HG03045 (cell line): ENCODE results near the gene C11orf98.
"Not testable (repeated sequence)": the region's sequence is repeated elsewhere in the genome, so short reads cannot be mapped to it uniquely, and the experiment has no call there.

Experiments used
- ATAC-seq: cut with Tn5 transposase; IDR thresholded peaks from one replicate; pipeline ENCODE4 v1.9.1; 2021; ENCODE audit warnings: mild to moderate bottlenecking, moderate library complexity; ENCODE audit not compliant: unreplicated experiment

The C11orf98 gene

GRCh38 chr11:62665075-62665598 is at the start of gene C11orf98, which contains the start of gene CSKMT:
Gene C11orf98 (minus strand): TSS chr11:62665210. CDS start chr11:62665169, 41 bp downstream.
Gene CSKMT (plus strand): TSS chr11:62665312. CDS start chr11:62665880, 568 bp downstream.
- peak; percentile 79 for ATAC-seq

GRCh38 chr11:62713343-62713742 is 48.3 kb upstream of the C11orf98 start:
- ATAC-seq: no peak

- ATAC-seq: no peak
Observed at GRCh38 chr11:62712861-62713260, 47.9 kb upstream of the C11orf98 start.

- no peak for ATAC-seq
Observed at GRCh38 chr11:62712276-62712812, 47.3 kb upstream of the C11orf98 start.

- ATAC-seq: no peak
Observed at GRCh38 chr11:62710001-62710345, 45.0 kb upstream of the C11orf98 start.

GRCh38 chr11:62709247-62710000 is 44.4 kb upstream of the C11orf98 start:
- peak; percentile 72 for ATAC-seq

GRCh38 chr11:62708793-62709192 is 43.8 kb upstream of the C11orf98 start:
- ATAC-seq: no peak

GRCh38 chr11:62708392-62708791 is 43.4 kb upstream of the C11orf98 start:
- no peak for ATAC-seq

- ATAC-seq: no peak
Observed at GRCh38 chr11:62707277-62707861, 42.4 kb upstream of the C11orf98 start, which contains the start of the genes BSCL2 and GNG3. Gene BSCL2 (minus strand): TSS chr11:62707424. CDS start chr11:62707195, 229 bp downstream. Gene GNG3 (plus strand): TSS chr11:62707676. CDS start chr11:62708296, 620 bp downstream.

GRCh38 chr11:62706850-62707247 is 41.8 kb upstream of the C11orf98 start:
- ATAC-seq: no peak

- peak; percentile 57 for ATAC-seq
Observed at GRCh38 chr11:62705880-62706849, 41.2 kb upstream of the C11orf98 start.

GRCh38 chr11:62705413-62705812 is 40.4 kb upstream of the C11orf98 start:
- ATAC-seq: no peak

GRCh38 chr11:62703921-62704320 is 38.9 kb upstream of the C11orf98 start:
- ATAC-seq: not testable (repeated sequence)

GRCh38 chr11:62702246-62702645 is 37.2 kb upstream of the C11orf98 start:
- ATAC-seq: no peak

GRCh38 chr11:62694455-62695167 is 29.6 kb upstream of the C11orf98 start:
- ATAC-seq: no peak

- not testable (repeated sequence) for ATAC-seq
Observed at GRCh38 chr11:62693624-62694023, 28.6 kb upstream of the C11orf98 start.

- no peak for ATAC-seq
Observed at GRCh38 chr11:62689421-62690183, 24.6 kb upstream of the C11orf98 start, which contains the start of gene LRRN4CL. Gene LRRN4CL (minus strand): TSS chr11:62689530. CDS start chr11:62688508, 1,022 bp downstream.

GRCh38 chr11:62688491-62688890 is 23.5 kb upstream of the C11orf98 start:
- ATAC-seq: no peak
